GM12878 (cell line): Measurements from ENCODE around the gene ELMO3. TPM values are rescaled to one million over a fixed set of nuclear protein-coding genes. Genes with fewer than 3 reads are reported as not detected.
A peak's percentile ranks its signal among the peaks of the same experiment; 100 is the strongest.

ENCODE experiments used
- ATAC-seq: fragments of 200-7000 bp; cut with Tn5 transposase; 3 replicates; pipeline ENCODE4 v1.9.1; 2020; ENCODE audit warnings: mild to moderate bottlenecking, moderate library complexity
- BruUV-seq: library from RNA; stranded (reverse); fragments of 400-500 nt; replicated peaks from 2 replicates; lab custom pipeline; 2021; lab: Mats Ljungman, UMichigan
- CTCF ChIA-PET: fragments of 300-600 bp; sonication (Branson Sonifier 250); formaldehyde crosslinking; extraction: SDS; loops from one replicate; lab custom pipeline; 2021; ENCODE audit warnings: inconsistent platforms; lab: Yijun Ruan, JAX
- POLR2A ChIA-PET: fragments of 350-600 bp; formaldehyde crosslinking; extraction: SDS; loops from one replicate; lab custom pipeline; 2021; ENCODE audit warnings: inconsistent platforms; lab: Charles Lee
- RAD21 ChIA-PET: fragments of 300-600 bp; sonication (Branson Sonifier 250); formaldehyde crosslinking; loops from one replicate; lab custom pipeline; 2023; ENCODE audit warnings: antibody characterized with exemption; ENCODE audit not compliant: unreplicated experiment; lab: Charles Lee
- SMC1A ChIA-PET: fragments of 300-600 bp; sonication (Branson Sonifier 250); formaldehyde crosslinking; loops from one replicate; lab custom pipeline; 2023; ENCODE audit not compliant: unreplicated experiment, uncharacterized antibody; lab: Charles Lee
- DNase-seq: peaks from one replicate; pipeline ENCODE4 v3.0.0-alpha.2; 2011; ENCODE audit warnings: low read depth, low spot score
- FAIRE-seq: peaks from 3 replicates; lab custom pipeline; 2011; peaks lifted over from hg19 to GRCh38; lab: Jason Lieb, UNC
- H2AFZ ChIP-seq: 2 replicates; pipeline ENCODE4 v1.6.0; 2011; ENCODE audit warnings: low read depth, low read length, control low read depth; ENCODE audit not compliant: control insufficient read depth
- H3K27ac ChIP-seq: 2 replicates; pipeline ENCODE4 v1.5.1; 2011; ENCODE audit warnings: control low read depth; ENCODE audit not compliant: control insufficient read depth, insufficient read depth
- H3K27me3 ChIP-seq, 2 experiments: replicated peaks in 1 of 2; 2 replicates each; pipeline versions ENCODE4 v1.6.0 to v1.6.1; 2011; ENCODE audit warnings: low read length in 1 of 2; ENCODE audit not compliant: control insufficient read depth in 2 of 2, insufficient read depth in 2 of 2
- H3K36me3 ChIP-seq, 2 experiments: 2 replicates each; pipeline ENCODE4 v1.5.1; 2011; ENCODE audit warnings: low read length in 1 of 2; ENCODE audit not compliant: control insufficient read depth in 2 of 2, insufficient read depth in 2 of 2
- H3K4me1 ChIP-seq: 2 replicates; pipeline ENCODE4 v1.6.1; 2011; ENCODE audit warnings: mild to moderate bottlenecking, low read length, moderate library complexity, mixed read lengths; ENCODE audit not compliant: control insufficient read depth, insufficient read depth
- H3K4me2 ChIP-seq: 2 replicates; pipeline ENCODE4 v1.6.0; 2011; ENCODE audit warnings: control low read depth; ENCODE audit not compliant: control insufficient read depth, insufficient read depth
- H3K4me3 ChIP-seq: fragments of 200-600 bp; sonication (generic); 2 replicates; pipeline ENCODE4 v1.5.1; 2016
- H3K79me2 ChIP-seq: 2 replicates; pipeline ENCODE4 v1.6.0; 2011; ENCODE audit warnings: low read length; ENCODE audit not compliant: control insufficient read depth, insufficient read depth
- H3K9ac ChIP-seq: 2 replicates; pipeline ENCODE4 v1.8.0; 2011; ENCODE audit warnings: low read length, control low read depth, mixed read lengths; ENCODE audit not compliant: control insufficient read depth, insufficient read depth
- H3K9me3 ChIP-seq: replicated peaks from 3 replicates; pipeline ENCODE4 v1.5.1; 2011; ENCODE audit warnings: mild to moderate bottlenecking, low read length; ENCODE audit not compliant: control insufficient read depth, insufficient read depth
- H4K20me1 ChIP-seq: 2 replicates; pipeline ENCODE4 v1.6.0; 2011; ENCODE audit not compliant: control insufficient read depth, insufficient read depth
- BRCA1 ChIP-seq: IDR thresholded peaks from 2 replicates; pipeline ENCODE4 v1.6.1; 2011; ENCODE audit warnings: low read depth, low read length, improper control_type of control experiment
- CREB1 ChIP-seq: IDR thresholded peaks from 2 replicates; pipeline ENCODE4 v1.6.1; 2012; ENCODE audit warnings: low read depth, mild to moderate bottlenecking, inconsistent platforms
- NBN ChIP-seq: fragments of 450-650 bp; IDR thresholded peaks from 2 replicates; pipeline ENCODE4 v1.6.1; 2016
- SMAD5 ChIP-seq: IDR thresholded peaks from 2 replicates; pipeline ENCODE4 v1.6.1; 2016; ENCODE audit warnings: antibody characterized with exemption, low read depth
- SREBF2 ChIP-seq: IDR thresholded peaks from 2 replicates; pipeline ENCODE4 v1.6.1; 2012; ENCODE audit warnings: mild to moderate bottlenecking, low read length
- ZSCAN29 ChIP-seq: fragments of 450-650 bp; IDR thresholded peaks from 2 replicates; pipeline ENCODE4 v1.6.1; 2017; ENCODE audit warnings: mild to moderate bottlenecking, moderate library complexity
- WGBS: methylation state at CpG from one replicate; pipeline ENCODE4 v1.1.6; 2016; ENCODE audit warnings: low lambda C conversion rate; ENCODE audit not compliant: insufficient replicate concordance, insufficient coverage; ENCODE audit errors: missing lambda C conversion rate; 5-methylcytosine and 5-hydroxymethylcytosine counted together
- in situ Hi-C: fragments of 300-500 bp; cut with MboI; formaldehyde crosslinking; loops from 9 replicates; pipeline ENCODE4 v1.14.3; 2018; ENCODE audit warnings: mixed read lengths
- intact Hi-C: fragments of 100-400 bp; cut with micrococcal nuclease; formaldehyde crosslinking; loops from one replicate; pipeline ENCODE4 v1.14.2; 2022; ENCODE audit not compliant: unreplicated experiment
- polyA plus RNA-seq, 11 experiments: library from polyadenylated mRNA; depleted of rRNA in 4 of 11; unstranded in 6 of 11; stranded (reverse) in 5 of 11; fragments of >200 nt; fragmentation: Nextera tagmentation in 4 of 11; fragmentation: Illumina TruSeq in 1 of 11; extraction: Ambion mirVana in 4 of 11; extraction: Trizol in 1 of 11; gene quantifications; 1 replicate in 1 of 11; 2 replicates in 10 of 11; pipeline versions ENCODE4 v1.2.1 to v1.2.3, GENCODE V29; 2011 to 2016; ENCODE audit warnings: inconsistent platforms in 2 of 11, missing spikeins in 2 of 11, low read depth in 1 of 11
- total RNA-seq, 4 experiments: library from RNA; depleted of rRNA in 3 of 4; stranded (reverse); fragments of >200 nt in 3 of 4; fragmentation: Illumina TruSeq in 1 of 4; extraction: Trizol in 1 of 4; gene quantifications; 2 replicates each; pipeline versions ENCODE4 v1.2.1 to v1.2.3, GENCODE V29; 2013 to 2021
- TF ChIP-seq, protein P1 (sequence below): fragments of 450-650 bp; IDR thresholded peaks from 2 replicates; pipeline ENCODE4 v1.6.1; 2016; ENCODE audit warnings: mild to moderate bottlenecking
- TF ChIP-seq, protein P2 (sequence below): fragments of 450-650 bp; conservative IDR thresholded peaks from 2 replicates; pipeline ENCODE4 v1.6.1; 2017; ENCODE audit warnings: mild to moderate bottlenecking, moderate library complexity

Gene ELMO3
- total and polyA plus RNA-seq, 10 of the 15 experiments (the other 5 are each of a cell fraction or from before 2014, with no cell fraction given) = 0.05 to 4.7 (median 0.96) TPM; not detected in 1

DNA sequence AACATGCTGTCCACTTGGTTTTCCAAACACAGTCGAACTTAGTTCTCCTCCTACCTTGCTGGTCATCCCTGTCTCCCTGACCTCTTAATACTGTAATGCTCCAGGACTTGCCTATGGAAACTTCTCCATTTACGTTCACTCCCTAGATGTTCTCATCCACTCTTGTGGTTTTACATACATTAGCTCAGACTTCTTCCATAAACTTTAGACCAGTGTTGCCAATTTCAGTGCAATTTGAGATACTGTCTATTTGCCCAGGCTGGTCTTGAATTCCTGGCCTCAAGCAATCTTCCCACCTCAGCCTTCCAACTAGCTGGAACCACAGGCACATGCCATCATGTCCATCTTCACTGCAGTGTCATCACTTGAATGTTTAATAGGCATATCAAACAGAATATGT is 16.6 kb upstream of the ELMO3 start:
- ATAC-seq = no peak
- ChIA-PET POLR2A (interaction anchor here (0.6 to 1.6 kb wide), 8 partner anchors 8 to 151 kb away, joined by 3 to 5 read pairs (median 3); partner anchors contain the start of gene FHOD1), SMC1A (interaction anchor here (1.0 to 1.2 kb wide), 3 partner anchors 9 to 164 kb away, joined by 3 to 4 read pairs (median 4); partner anchors contain the start of gene B3GNT9)
- Histone ChIP-seq H4K20me1 (no peaks in the 10 kb centered on the region; the same call in 1 of the 2 replicates), H3K4me2 (peak overlapping the region; percentile 84)
- in situ Hi-C loops = no loop called here
- no peak for TF ChIP-seq NBN
- TF ChIP-seq, protein P1, sequence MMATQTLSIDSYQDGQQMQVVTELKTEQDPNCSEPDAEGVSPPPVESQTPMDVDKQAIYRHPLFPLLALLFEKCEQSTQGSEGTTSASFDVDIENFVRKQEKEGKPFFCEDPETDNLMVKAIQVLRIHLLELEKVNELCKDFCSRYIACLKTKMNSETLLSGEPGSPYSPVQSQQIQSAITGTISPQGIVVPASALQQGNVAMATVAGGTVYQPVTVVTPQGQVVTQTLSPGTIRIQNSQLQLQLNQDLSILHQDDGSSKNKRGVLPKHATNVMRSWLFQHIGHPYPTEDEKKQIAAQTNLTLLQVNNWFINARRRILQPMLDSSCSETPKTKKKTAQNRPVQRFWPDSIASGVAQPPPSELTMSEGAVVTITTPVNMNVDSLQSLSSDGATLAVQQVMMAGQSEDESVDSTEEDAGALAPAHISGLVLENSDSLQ = no peak
- TF ChIP-seq BRCA1 = no peak
- TF ChIP-seq, protein P2, sequence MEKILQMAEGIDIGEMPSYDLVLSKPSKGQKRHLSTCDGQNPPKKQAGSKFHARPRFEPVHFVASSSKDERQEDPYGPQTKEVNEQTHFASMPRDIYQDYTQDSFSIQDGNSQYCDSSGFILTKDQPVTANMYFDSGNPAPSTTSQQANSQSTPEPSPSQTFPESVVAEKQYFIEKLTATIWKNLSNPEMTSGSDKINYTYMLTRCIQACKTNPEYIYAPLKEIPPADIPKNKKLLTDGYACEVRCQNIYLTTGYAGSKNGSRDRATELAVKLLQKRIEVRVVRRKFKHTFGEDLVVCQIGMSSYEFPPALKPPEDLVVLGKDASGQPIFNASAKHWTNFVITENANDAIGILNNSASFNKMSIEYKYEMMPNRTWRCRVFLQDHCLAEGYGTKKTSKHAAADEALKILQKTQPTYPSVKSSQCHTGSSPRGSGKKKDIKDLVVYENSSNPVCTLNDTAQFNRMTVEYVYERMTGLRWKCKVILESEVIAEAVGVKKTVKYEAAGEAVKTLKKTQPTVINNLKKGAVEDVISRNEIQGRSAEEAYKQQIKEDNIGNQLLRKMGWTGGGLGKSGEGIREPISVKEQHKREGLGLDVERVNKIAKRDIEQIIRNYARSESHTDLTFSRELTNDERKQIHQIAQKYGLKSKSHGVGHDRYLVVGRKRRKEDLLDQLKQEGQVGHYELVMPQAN = no peak
- no peak for TF ChIP-seq CREB1
- TF ChIP-seq SMAD5 = no peak
- TF ChIP-seq SREBF2 = no peak
- TF ChIP-seq ZSCAN29 = no peak
- TF ChIP-seq, all 136 proteins: peak for 0
- peaks cover 13% of the 10 kb centered on the region for H3K4me1 ChIP-seq
- 78% methylated on average over 2 of the region's 2 CpGs for WGBS
- H3K4me3 ChIP-seq = peak overlapping the region; percentile 76
- no peak overlapping the region for H3K27ac ChIP-seq
- no TSS peak for BruUV-seq
- ChIA-PET RAD21 (interaction anchor here (0.7 to 2.0 kb wide), 6 partner anchors 21 to 164 kb away, joined by 3 to 6 read pairs (median 4); partner anchors contain the start of genes FBXL8 and TRADD), CTCF (interaction anchor here (1.0 to 3.2 kb wide), 7 partner anchors 12 to 223 kb away, joined by 3 to 28 read pairs (median 3); partner anchors contain the start of genes FBXL8, NOL3 and TRADD)
- H2AFZ ChIP-seq = no peak overlapping the region
- no peaks in the 10 kb centered on the region for H3K36me3 ChIP-seq
- FAIRE-seq (no peak), DNase-seq (no peak)
- peaks cover 5% of the 10 kb centered on the region for H3K79me2 ChIP-seq
- no peaks in the 10 kb centered on the region for H3K9me3 ChIP-seq
- intact Hi-C loops = no loop called here
- H3K27me3 ChIP-seq = peaks cover 0 to 3% of the 10 kb centered on the region in 2 experiments; a peak in 2 of 4 replicates
- H3K9ac ChIP-seq = no peak overlapping the region
